ENCODE data around the gene HIGD2A.

- TF ChIP-seq CTCF (conservative IDR thresholded peaks at IDR 0.05), result no peak
- TF ChIP-seq ZFX (IDR thresholded peaks at IDR 0.05), result no peak
Observed at GRCh38 chr5:176413255-176413565, 24.7 kb downstream of the HIGD2A start.
